CD4-positive, alpha-beta memory T cell (primary cell): ENCODE data around the gene CPEB4. TPM values are rescaled to one million over a fixed set of nuclear protein-coding genes. Genes with fewer than 3 reads are reported as not detected.
A peak's percentile ranks its signal among the peaks of the same experiment; 100 is the strongest.

ENCODE experiments used
- CTCF ChIA-PET: fragments of 350-600 bp; sonication (Branson Sonifier 250); formaldehyde crosslinking; loops from one replicate; lab custom pipeline; 2021; ENCODE audit warnings: inconsistent platforms; ENCODE audit not compliant: partially characterized antibody; lab: Charles Lee
- POLR2A ChIA-PET: fragments of 350-600 bp; sonication (Branson Sonifier 250); formaldehyde crosslinking; loops from one replicate; lab custom pipeline; 2021; ENCODE audit not compliant: partially characterized antibody; lab: Charles Lee
- DNase-seq, 5 donors: peaks; one replicate each; pipeline versions ENCODE4 v3.0.0 to v3.0.0-alpha.2; 2020 to 2022; ENCODE audit warnings: mixed read lengths in 1 of 5
- H3K27ac ChIP-seq: one replicate; pipeline ENCODE4 v1.7.0; 2013; ENCODE audit warnings: low read depth, low read length
- H3K27me3 ChIP-seq: 2 replicates; pipeline ENCODE4 v1.7.0; 2013; ENCODE audit warnings: mild to moderate bottlenecking, low read length, moderate library complexity; ENCODE audit not compliant: insufficient read depth
- H3K36me3 ChIP-seq: 2 replicates; pipeline ENCODE4 v1.7.0; 2013; ENCODE audit warnings: mild to moderate bottlenecking, low read length, moderate library complexity; ENCODE audit not compliant: insufficient read depth
- H3K4me1 ChIP-seq: 2 replicates; pipeline ENCODE4 v1.7.0; 2013; ENCODE audit warnings: mild to moderate bottlenecking, low read length, moderate library complexity; ENCODE audit not compliant: insufficient read depth
- H3K4me3 ChIP-seq, 2 donors: one replicate each; pipeline ENCODE4 v1.7.0; 2013; ENCODE audit warnings: low read length in 2 of 2, mild to moderate bottlenecking in 1 of 2
- H3K9me3 ChIP-seq, 2 donors: one replicate each; pipeline ENCODE4 v1.7.0; 2013; ENCODE audit warnings: low read length in 2 of 2, control low read depth in 1 of 2; ENCODE audit not compliant: control insufficient read depth in 1 of 2
- H3K27ac Mint-ChIP-seq, 7 donors: one replicate each; pipeline ENCODE4 v1.8.0; 2020 to 2021; ENCODE audit warnings: mixed read lengths in 7 of 7, mild to moderate bottlenecking in 6 of 7, inconsistent platforms in 3 of 7, moderate library complexity in 3 of 7
- H3K27me3 Mint-ChIP-seq, 2 donors: one replicate each; pipeline ENCODE4 v1.8.0; 2020 to 2021; ENCODE audit warnings: mixed read lengths in 2 of 2
- H3K36me3 Mint-ChIP-seq, 2 donors: one replicate each; pipeline ENCODE4 v1.8.0; 2020 to 2021; ENCODE audit warnings: mixed read lengths in 2 of 2, inconsistent platforms in 1 of 2, mild to moderate bottlenecking in 1 of 2
- H3K4me1 Mint-ChIP-seq, 4 donors: one replicate each; pipeline ENCODE4 v1.8.0; 2020 to 2021; ENCODE audit warnings: mixed read lengths in 4 of 4, mild to moderate bottlenecking in 1 of 4
- H3K4me3 Mint-ChIP-seq, 8 donors: one replicate each; pipeline ENCODE4 v1.8.0; 2020 to 2021; ENCODE audit warnings: mixed read lengths in 8 of 8, mild to moderate bottlenecking in 7 of 8, moderate library complexity in 6 of 8, inconsistent platforms in 3 of 8
- H3K9me3 Mint-ChIP-seq, 8 donors: one replicate each; pipeline ENCODE4 v1.8.0; 2020 to 2021; ENCODE audit warnings: mixed read lengths in 8 of 8, mild to moderate bottlenecking in 5 of 8, inconsistent platforms in 3 of 8, moderate library complexity in 1 of 8
- intact Hi-C: fragments of 100-400 bp; cut with micrococcal nuclease; formaldehyde crosslinking; loops from one replicate; pipeline ENCODE4 v1.15.1; 2023
- polyA plus RNA-seq, 2 donors: library from polyadenylated mRNA; unstranded; fragments of 300-500 nt; fragmentation: Illumina TruSeq; gene quantifications; one replicate each; pipeline ENCODE4 v1.2.3, GENCODE V29; 2021
- total RNA-seq, 2 experiments: library from RNA; stranded (reverse); gene quantifications; one replicate each; pipeline ENCODE4 v1.2.3, GENCODE V29; 2021

Gene CPEB4
- total and polyA plus RNA-seq, 4 experiments from 2014 or later, result 1.9 to 18.3 (median 11.6) TPM

DNA sequence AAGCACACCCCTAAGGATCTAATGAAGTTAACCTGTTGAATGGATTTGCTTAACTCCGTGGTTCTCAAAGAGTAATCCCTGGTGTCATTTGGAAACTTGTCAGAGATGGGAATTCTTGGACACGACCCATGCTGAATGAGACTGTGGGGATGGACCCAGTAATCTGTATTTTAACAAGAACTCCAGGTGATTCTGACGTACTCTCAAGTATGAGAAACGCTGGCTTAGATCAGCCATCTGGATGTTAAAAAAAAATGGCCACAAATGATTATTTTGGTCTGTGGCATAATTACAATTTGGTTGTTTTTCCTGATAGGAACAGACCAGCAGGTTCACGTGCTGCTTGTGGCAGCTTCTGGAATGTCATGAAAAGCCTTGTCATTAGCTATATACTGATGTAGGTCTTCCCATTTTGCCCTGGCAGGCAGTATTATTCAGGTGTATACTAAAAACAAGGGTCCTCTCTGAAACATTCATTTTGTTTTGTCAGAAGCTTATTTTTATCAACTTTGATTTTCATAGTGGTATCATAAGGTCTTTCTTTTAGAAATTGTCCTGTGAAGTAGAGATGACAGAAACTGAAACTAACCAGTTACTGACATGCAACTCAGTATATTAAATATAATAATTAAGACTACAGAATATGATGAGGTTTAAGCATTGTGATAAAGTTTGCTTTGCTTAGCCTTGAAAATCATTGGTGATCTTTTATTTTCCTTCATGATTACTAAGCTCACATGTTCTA lies 15.4 kb downstream of the CPEB4 start:
- Mint-ChIP-seq H3K4me3 (no peak overlapping the region), H3K27ac (peak overlapping the region in 1 of 7 donors; percentile 59), H3K36me3 (peaks cover 3 to 11% of the 10 kb centered on the region in 2 donors), H3K27me3 (no peaks in the 10 kb centered on the region), H3K9me3 (no peaks in the 10 kb centered on the region), H3K4me1 (peaks cover 30 to 63% (median 47%) of the 10 kb centered on the region in 4 donors)
- H3K4me1 ChIP-seq, result peaks cover 21% of the 10 kb centered on the region
- no peaks in the 10 kb centered on the region for H3K36me3 ChIP-seq
- intact Hi-C loops, result no loop called here
- no peak for DNase-seq
- H3K27me3 ChIP-seq, result no peaks in the 10 kb centered on the region
- H3K27ac ChIP-seq, result no peak overlapping the region
- ChIA-PET CTCF (interaction anchor here (0.6 to 3.2 kb wide), 8 partner anchors 9 to 287 kb away, joined by 3 to 10 read pairs (median 4); partner anchors contain the start of gene CPEB4), POLR2A (interaction anchor here (1.4 to 3.1 kb wide), 3 partner anchors 13 to 16 kb away, joined by 5 to 16 read pairs (median 9); partner anchors contain the start of gene CPEB4)
- H3K9me3 ChIP-seq, result no peaks in the 10 kb centered on the region
- no peak overlapping the region for H3K4me3 ChIP-seq

DNA sequence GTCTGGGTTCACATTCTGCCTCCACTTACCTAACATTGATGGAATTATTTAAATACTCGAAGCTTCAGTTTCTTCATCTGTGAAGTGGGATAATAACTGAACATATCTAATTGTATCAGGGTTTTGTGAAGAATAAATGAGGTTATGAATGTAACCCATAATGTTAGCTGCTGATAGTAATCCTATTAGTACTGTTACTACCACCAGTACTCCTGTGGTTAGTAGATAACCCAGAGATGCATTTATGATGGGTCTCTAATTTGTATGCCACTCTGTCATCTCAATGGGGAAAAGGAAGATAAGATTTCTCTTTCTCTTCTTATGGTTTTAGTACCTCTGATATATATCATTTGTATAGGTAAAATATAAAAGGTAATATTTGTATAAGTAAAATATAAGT lies 16.0 kb downstream of the CPEB4 start:
- DNase-seq, result no peak
- Mint-ChIP-seq H3K36me3 (peaks cover 3 to 11% of the 10 kb centered on the region in 2 donors), H3K27me3 (no peaks in the 10 kb centered on the region), H3K4me3 (no peak overlapping the region), H3K9me3 (no peaks in the 10 kb centered on the region), H3K4me1 (peaks cover 30 to 69% (median 50%) of the 10 kb centered on the region in 4 donors), H3K27ac (no peak overlapping the region)
- ChIA-PET POLR2A (interaction anchor here (1.5 to 3.1 kb wide), 2 partner anchors 13 to 14 kb away, joined by 5 to 16 read pairs; no protein-coding TSS in a partner anchor), CTCF (interaction anchor here (0.6 to 3.2 kb wide), 7 partner anchors 8 to 288 kb away, joined by 3 to 10 read pairs (median 4); no protein-coding TSS in a partner anchor)
- Histone ChIP-seq H3K4me3 (no peak overlapping the region), H3K27me3 (no peaks in the 10 kb centered on the region), H3K9me3 (no peaks in the 10 kb centered on the region), H3K36me3 (no peaks in the 10 kb centered on the region), H3K4me1 (peaks cover 25% of the 10 kb centered on the region), H3K27ac (no peak overlapping the region)
- intact Hi-C loops, result no loop called here

DNA sequence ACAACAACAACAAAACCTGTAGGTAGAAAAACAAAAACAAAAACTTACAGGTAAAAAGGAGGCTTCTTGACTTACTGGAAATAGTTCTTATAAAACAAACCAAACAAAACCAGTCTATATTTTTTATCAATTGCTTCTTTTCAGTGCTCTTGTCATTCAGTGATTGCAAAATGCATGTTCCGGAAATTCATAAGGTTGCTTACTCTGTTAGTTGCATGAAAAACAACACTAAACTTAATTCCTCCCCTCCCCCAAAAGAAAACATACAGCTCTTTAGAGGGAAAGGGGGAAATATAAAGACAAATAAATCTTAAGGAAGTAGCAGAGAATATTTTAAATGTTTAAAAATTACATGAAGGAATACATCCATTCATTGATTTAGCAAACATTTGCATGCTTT lies 19.1 kb downstream of the CPEB4 start:
- H3K4me3 Mint-ChIP-seq, result no peak overlapping the region
- H3K4me1 Mint-ChIP-seq, result peaks cover 21 to 47% (median 35%) of the 10 kb centered on the region in 4 donors
- intact Hi-C loops, result no loop called here
- peaks cover 24% of the 10 kb centered on the region for H3K4me1 ChIP-seq
- POLR2A ChIA-PET, result interaction anchor here (0.6 to 1.9 kb wide), 2 partner anchors 10 to 69 kb away, joined by 3 to 6 read pairs; no protein-coding TSS in a partner anchor
- H3K36me3 ChIP-seq, result no peaks in the 10 kb centered on the region
- CTCF ChIA-PET, result no interaction called here
- H3K27me3 Mint-ChIP-seq, result no peaks in the 10 kb centered on the region
- peak overlapping the region in 2 of 7 donors; percentile 39 to 41 for H3K27ac Mint-ChIP-seq
- DNase-seq, result no peak
- H3K27me3 ChIP-seq, result no peaks in the 10 kb centered on the region
- H3K4me3 ChIP-seq, result no peak overlapping the region
- H3K36me3 Mint-ChIP-seq, result peaks cover 11 to 14% of the 10 kb centered on the region in 2 donors
- H3K27ac ChIP-seq, result no peak overlapping the region
- H3K9me3 Mint-ChIP-seq, result no peaks in the 10 kb centered on the region
- H3K9me3 ChIP-seq, result no peaks in the 10 kb centered on the region

DNA sequence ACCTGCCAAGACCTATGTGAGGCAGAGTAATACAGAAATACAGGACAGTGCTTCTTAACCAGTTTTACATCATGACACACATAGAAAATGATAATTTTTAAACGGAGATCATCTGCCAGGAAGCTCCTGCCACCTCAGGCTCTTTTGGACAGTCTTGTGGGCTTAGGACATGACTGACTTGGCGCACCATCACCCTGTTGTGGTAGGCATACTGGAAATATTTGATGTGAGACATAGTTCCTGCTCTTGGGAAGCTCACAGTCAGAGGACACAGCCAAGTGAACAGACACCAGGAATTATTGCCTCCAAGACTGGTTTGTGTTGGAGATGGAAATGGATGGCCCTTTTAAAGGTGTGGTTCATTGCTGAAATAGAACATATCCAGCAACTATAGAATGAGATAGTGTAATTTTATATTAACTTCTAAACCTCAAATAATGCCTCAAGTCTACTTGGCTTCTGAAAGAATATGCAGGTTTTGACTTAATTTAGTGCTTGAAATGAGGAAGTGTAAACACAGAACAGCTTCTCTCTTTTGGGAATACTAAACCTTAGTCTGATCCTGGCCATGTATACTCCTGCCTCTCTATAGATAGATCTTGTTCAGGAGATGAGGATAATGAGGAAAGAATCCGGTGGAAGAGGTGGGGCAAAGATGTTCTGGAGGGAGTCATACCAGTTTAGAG lies 19.7 kb downstream of the CPEB4 start:
- Histone ChIP-seq H3K27me3 (no peaks in the 10 kb centered on the region), H3K9me3 (no peaks in the 10 kb centered on the region), H3K27ac (no peak overlapping the region), H3K36me3 (no peaks in the 10 kb centered on the region), H3K4me3 (no peak overlapping the region), H3K4me1 (peaks cover 18% of the 10 kb centered on the region)
- Mint-ChIP-seq H3K9me3 (no peaks in the 10 kb centered on the region), H3K27ac (peak overlapping the region in 2 of 7 donors; percentile 24 to 41), H3K4me3 (no peak overlapping the region), H3K4me1 (peaks cover 18 to 42% (median 31%) of the 10 kb centered on the region in 4 donors), H3K36me3 (peaks cover 11 to 15% of the 10 kb centered on the region in 2 donors), H3K27me3 (no peaks in the 10 kb centered on the region)
- CTCF ChIA-PET, result interaction anchor here (0.9 to 1.6 kb wide), 3 partner anchors 8 to 18 kb away, joined by 3 to 4 read pairs (median 3); no protein-coding TSS in a partner anchor
- POLR2A ChIA-PET, result interaction anchor here (0.6 to 1.9 kb wide), 3 partner anchors 10 to 69 kb away, joined by 3 to 6 read pairs (median 3); partner anchors contain the start of gene CPEB4
- no peak for DNase-seq
- intact Hi-C loops, result loop anchor here (2.0 kb wide), 1 partner anchor 13 kb away; no protein-coding TSS in a partner anchor

DNA sequence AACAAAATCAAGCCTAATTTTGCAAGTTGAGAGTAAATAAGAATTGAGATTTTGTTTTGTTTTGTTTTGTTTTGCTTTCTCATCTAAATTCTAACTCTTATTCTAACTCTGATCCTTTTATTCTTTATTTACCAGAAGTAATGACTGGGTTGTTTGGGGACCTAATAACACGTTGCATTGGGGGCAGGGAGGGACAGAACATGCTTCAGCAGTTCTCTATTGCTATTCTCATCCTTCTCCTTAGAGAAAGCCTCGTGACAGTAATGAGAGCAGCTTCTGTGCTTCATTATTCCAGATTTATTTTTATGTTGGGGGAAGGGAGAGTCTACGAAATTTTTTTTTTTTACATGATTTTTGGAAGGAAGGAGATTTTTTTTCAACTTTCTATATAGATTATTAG lies 21.1 kb downstream of the CPEB4 start:
- Mint-ChIP-seq H3K27me3 (no peaks in the 10 kb centered on the region), H3K4me1 (peaks cover 13 to 32% (median 21%) of the 10 kb centered on the region in 4 donors), H3K9me3 (no peaks in the 10 kb centered on the region), H3K27ac (peak overlapping the region in 1 of 7 donors; percentile 21), H3K36me3 (peaks cover 11 to 19% of the 10 kb centered on the region in 2 donors), H3K4me3 (no peak overlapping the region)
- ChIA-PET POLR2A (interaction anchor here (1.1 to 1.9 kb wide), 3 partner anchors 9 to 21 kb away, joined by 3 to 6 read pairs (median 4); partner anchors contain the start of gene CPEB4), CTCF (interaction anchor here (0.9 to 1.6 kb wide), 3 partner anchors 9 to 16 kb away, joined by 3 to 4 read pairs (median 3); no protein-coding TSS in a partner anchor)
- Histone ChIP-seq H3K36me3 (no peaks in the 10 kb centered on the region), H3K9me3 (no peaks in the 10 kb centered on the region), H3K4me3 (no peak overlapping the region), H3K27me3 (no peaks in the 10 kb centered on the region), H3K4me1 (peaks cover 4% of the 10 kb centered on the region), H3K27ac (no peak overlapping the region)
- DNase-seq, result no peak
- intact Hi-C loops, result loop anchor here (2.0 kb wide), 1 partner anchor 14 kb away; no protein-coding TSS in a partner anchor

DNA sequence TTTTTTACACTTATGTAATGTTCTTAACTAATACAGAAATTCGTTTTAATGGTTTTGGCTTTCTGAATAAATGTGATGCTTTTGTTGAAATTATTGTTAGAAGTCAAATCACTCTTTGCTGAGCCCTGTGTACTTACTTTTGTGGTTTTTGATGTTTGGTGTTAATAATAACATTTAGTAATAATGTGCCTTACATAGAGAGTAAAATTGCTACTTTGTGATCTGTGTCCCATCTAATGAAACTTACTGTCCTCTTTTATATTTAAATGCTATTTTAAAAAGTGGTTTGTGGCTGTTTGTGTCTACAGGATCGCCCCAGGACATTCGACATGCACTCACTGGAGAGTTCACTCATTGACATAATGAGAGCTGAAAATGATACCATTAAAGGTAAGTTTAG lies 22.1 kb downstream of the CPEB4 start:
- Mint-ChIP-seq H3K36me3 (peaks cover 11 to 19% of the 10 kb centered on the region in 2 donors), H3K9me3 (no peaks in the 10 kb centered on the region), H3K4me1 (peaks cover 13 to 32% (median 21%) of the 10 kb centered on the region in 4 donors), H3K4me3 (no peak overlapping the region), H3K27ac (no peak overlapping the region), H3K27me3 (no peaks in the 10 kb centered on the region)
- no peaks in the 10 kb centered on the region for H3K36me3 ChIP-seq
- H3K4me1 ChIP-seq, result peaks cover 4% of the 10 kb centered on the region
- no peak for DNase-seq
- H3K27me3 ChIP-seq, result no peaks in the 10 kb centered on the region
- no peak overlapping the region for H3K27ac ChIP-seq
- POLR2A ChIA-PET, result interaction anchor here (1.1 kb wide), 1 partner anchor 8 kb away, joined by 4 read pairs; no protein-coding TSS in a partner anchor
- intact Hi-C loops, result no loop called here
- no peaks in the 10 kb centered on the region for H3K9me3 ChIP-seq
- CTCF ChIA-PET, result interaction anchor here (0.7 to 3.5 kb wide), 3 partner anchors 15 to 294 kb away, joined by 3 to 13 read pairs (median 3); no protein-coding TSS in a partner anchor
- no peak overlapping the region for H3K4me3 ChIP-seq
